Measurements from ENCODE around the gene PPP1R8. TPM values are rescaled to one million over a fixed set of nuclear protein-coding genes. Genes with fewer than 3 reads are reported as not detected.

The PPP1R8 gene
- total and polyA plus RNA-seq, 9 of the 15 experiments (the other 6 are each of a cell fraction or from before 2014, with no cell fraction given): 16.2 to 107 (median 75.3) TPM

DNA sequence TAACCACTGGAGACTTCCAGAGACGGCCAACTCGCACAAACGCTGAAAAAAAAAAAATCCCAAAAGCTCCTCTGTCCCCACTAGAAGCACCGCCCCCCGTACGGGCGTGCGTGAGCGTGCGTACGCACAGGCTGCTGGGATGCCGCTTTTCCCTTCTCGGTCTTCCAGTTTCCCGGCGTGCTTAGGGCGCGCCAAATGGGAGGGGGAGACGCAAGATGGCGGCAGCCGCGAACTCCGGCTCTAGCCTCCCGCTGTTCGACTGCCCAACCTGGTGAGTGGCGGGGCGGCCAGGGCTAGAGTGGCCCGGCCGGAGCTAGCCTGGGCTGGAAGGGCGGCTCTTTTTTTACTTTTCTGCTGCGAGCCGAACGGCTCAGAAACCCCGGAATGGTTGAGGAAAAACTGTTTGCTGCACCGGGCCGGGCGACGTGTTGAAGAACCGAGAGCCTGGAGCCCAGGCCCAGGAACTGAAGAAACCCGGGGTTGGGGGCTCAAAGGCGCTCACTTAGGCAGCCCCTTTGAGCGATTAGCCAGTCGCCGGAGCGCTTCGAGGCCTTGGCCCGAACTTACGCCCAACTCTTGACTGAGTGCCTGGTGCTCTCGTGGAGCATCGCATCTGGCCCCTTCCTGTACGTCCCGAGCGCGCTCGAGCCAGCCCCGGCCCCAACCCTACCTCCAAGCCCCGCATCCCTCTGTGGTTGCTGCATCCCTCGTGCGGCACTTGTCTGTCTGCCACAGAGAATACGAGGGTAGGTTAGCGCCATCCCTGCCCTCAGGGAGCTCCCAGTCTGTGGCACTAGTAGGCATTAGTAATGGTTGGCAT, at the start of gene PPP1R8 (continued):
- TF ChIP-seq, protein P1, sequence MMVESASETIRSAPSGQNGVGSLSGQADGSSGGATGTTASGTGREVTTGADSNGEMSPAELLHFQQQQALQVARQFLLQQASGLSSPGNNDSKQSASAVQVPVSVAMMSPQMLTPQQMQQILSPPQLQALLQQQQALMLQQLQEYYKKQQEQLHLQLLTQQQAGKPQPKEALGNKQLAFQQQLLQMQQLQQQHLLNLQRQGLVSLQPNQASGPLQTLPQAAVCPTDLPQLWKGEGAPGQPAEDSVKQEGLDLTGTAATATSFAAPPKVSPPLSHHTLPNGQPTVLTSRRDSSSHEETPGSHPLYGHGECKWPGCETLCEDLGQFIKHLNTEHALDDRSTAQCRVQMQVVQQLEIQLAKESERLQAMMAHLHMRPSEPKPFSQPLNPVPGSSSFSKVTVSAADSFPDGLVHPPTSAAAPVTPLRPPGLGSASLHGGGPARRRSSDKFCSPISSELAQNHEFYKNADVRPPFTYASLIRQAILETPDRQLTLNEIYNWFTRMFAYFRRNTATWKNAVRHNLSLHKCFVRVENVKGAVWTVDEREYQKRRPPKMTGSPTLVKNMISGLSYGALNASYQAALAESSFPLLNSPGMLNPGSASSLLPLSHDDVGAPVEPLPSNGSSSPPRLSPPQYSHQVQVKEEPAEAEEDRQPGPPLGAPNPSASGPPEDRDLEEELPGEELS (CRISPR knock-in tag; IDR thresholded peaks at IDR 0.05; ENCODE audit: borderline replicate concordance): no peak
- TF ChIP-seq, protein P2, sequence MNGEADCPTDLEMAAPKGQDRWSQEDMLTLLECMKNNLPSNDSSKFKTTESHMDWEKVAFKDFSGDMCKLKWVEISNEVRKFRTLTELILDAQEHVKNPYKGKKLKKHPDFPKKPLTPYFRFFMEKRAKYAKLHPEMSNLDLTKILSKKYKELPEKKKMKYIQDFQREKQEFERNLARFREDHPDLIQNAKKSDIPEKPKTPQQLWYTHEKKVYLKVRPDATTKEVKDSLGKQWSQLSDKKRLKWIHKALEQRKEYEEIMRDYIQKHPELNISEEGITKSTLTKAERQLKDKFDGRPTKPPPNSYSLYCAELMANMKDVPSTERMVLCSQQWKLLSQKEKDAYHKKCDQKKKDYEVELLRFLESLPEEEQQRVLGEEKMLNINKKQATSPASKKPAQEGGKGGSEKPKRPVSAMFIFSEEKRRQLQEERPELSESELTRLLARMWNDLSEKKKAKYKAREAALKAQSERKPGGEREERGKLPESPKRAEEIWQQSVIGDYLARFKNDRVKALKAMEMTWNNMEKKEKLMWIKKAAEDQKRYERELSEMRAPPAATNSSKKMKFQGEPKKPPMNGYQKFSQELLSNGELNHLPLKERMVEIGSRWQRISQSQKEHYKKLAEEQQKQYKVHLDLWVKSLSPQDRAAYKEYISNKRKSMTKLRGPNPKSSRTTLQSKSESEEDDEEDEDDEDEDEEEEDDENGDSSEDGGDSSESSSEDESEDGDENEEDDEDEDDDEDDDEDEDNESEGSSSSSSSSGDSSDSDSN (IDR thresholded peaks at IDR 0.05; ENCODE audit: borderline replicate concordance in 1 of 2, low read depth in 2 of 2, low read length in 2 of 2): 0 out of 4 replicates have a peak, but pooled peaks have one; percentile 10 to 51
- TF ChIP-seq, protein P3, sequence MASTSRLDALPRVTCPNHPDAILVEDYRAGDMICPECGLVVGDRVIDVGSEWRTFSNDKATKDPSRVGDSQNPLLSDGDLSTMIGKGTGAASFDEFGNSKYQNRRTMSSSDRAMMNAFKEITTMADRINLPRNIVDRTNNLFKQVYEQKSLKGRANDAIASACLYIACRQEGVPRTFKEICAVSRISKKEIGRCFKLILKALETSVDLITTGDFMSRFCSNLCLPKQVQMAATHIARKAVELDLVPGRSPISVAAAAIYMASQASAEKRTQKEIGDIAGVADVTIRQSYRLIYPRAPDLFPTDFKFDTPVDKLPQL (IDR thresholded peaks at IDR 0.05; ENCODE audit: extremely low read depth, insufficient read length): peak; percentile 68
- TF ChIP-seq RAD21 (CRISPR knock-in tag; conservative IDR thresholded peaks at IDR 0.05 in 1 of 2, IDR thresholded peaks at IDR 0.05 in 1 of 2) (no peak), POLR2G (IDR thresholded peaks at IDR 0.05; ENCODE audit: low read depth, low read length) (peak; percentile 100), ZBTB17 (CRISPR knock-in tag; IDR thresholded peaks at IDR 0.05) (peak; percentile 72), U2AF2 (optimal IDR thresholded peaks at IDR 0.05; ENCODE audit: low read depth, low read length) (no peak), POLR2AphosphoS2 (IDR thresholded peaks at IDR 0.05; ENCODE audit: low read length) (peak; percentile 51; the same call in 1 of the 2 replicates), HNRNPH1 (optimal IDR thresholded peaks at IDR 0.05; ENCODE audit: low read depth, low read length) (no peak), NRF1 (conservative IDR thresholded peaks at IDR 0.05 in 1 of 2, IDR thresholded peaks at IDR 0.05 in 1 of 2) (peak; percentile 95), SP1 (CRISPR knock-in tag; IDR thresholded peaks at IDR 0.05) (peak; percentile 96), MAZ (CRISPR knock-in tag; conservative IDR thresholded peaks at IDR 0.05 in 1 of 2, IDR thresholded peaks at IDR 0.05 in 1 of 2) (peak; percentile 98)
- TF ChIP-seq, protein P4, sequence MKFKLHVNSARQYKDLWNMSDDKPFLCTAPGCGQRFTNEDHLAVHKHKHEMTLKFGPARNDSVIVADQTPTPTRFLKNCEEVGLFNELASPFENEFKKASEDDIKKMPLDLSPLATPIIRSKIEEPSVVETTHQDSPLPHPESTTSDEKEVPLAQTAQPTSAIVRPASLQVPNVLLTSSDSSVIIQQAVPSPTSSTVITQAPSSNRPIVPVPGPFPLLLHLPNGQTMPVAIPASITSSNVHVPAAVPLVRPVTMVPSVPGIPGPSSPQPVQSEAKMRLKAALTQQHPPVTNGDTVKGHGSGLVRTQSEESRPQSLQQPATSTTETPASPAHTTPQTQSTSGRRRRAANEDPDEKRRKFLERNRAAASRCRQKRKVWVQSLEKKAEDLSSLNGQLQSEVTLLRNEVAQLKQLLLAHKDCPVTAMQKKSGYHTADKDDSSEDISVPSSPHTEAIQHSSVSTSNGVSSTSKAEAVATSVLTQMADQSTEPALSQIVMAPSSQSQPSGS (CRISPR knock-in tag; IDR thresholded peaks at IDR 0.05): no peak

Data from K562 (cell line).